ENCODE results near the gene ADTRP. TPM values are rescaled to one million over a fixed set of nuclear protein-coding genes. Genes with fewer than 3 reads are reported as not detected.

Gene ADTRP
- total and polyA plus RNA-seq, 2 of the 13 experiments (the other 11 are each of a cell fraction or from before 2014, with no cell fraction given): not detected

DNA sequence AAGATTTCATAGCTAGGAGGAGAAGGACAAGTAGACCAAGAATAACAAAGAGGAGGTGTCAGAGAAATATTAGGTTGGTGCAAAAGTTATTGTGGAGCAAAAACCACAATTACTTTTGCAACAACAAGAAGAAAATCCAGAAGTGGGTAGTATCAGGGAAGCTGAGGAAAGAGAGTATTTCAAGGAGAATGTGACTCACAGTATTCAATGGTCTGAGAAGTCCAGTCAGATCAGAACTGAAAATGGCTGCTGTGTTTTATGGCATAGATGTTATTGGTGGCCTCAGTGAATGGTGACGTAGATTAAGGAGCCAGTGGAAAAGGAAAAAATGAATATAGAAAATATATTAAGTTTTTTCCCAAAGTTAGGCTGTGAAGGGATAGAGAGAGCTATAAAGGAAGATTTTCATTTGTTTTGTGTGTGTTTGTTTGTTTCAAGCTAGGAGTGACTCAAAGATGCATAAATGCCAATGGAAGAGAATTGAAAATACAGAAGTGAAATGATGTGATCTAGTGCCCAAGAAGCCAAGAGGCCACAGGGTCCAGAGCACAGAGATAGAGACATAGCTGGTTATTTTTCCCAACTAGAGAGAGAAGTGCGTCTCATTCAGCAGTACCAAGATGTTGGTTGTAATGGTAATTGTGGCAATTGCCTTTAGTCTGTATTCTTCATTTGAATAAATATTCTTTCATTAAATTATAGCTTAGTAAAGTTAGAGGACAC is 112.8 kb downstream of the ADTRP start:
- Histone ChIP-seq H3K4me1 (ENCODE audit: insufficient read depth, low read length) (0 out of 2 replicates have a peak, but pooled peaks cover 7% of the 10 kb centered on the region), H4K20me1 (ENCODE audit: insufficient read depth, low read length) (no peaks in the 10 kb centered on the region), H3K79me2 (ENCODE audit: insufficient read depth, low read length) (no peaks in the 10 kb centered on the region), H3K9ac (ENCODE audit: insufficient read depth, low read depth, low read length) (no peak overlapping the region), H3K27ac (ENCODE audit: extremely low read length, insufficient read depth, low read length) (no peak overlapping the region), H3K36me3 (replicated peaks in 1 of 2; ENCODE audit: control insufficient read depth in 1 of 2, insufficient read depth in 2 of 2, low read length in 2 of 2) (no peaks in the 10 kb centered on the region), H3K4me3 (replicated peaks in 1 of 3; ENCODE audit: insufficient read depth in 1 of 3, low read depth in 2 of 3, low read length in 3 of 3) (no peak overlapping the region), H2AFZ (ENCODE audit: low read length) (no peak overlapping the region), H3K27me3 (ENCODE audit: control insufficient read depth in 1 of 2, insufficient read depth in 2 of 2, low read length in 2 of 2) (no peaks in the 10 kb centered on the region), H3K4me2 (ENCODE audit: low read depth, low read length) (no peak overlapping the region), H3K9me3 (ENCODE audit: low read length) (0 out of 2 replicates have a peak, but pooled peaks cover 4% of the 10 kb centered on the region)
- in situ Hi-C loops (cut with HindIII; ENCODE audit: extremely low pct_ligation_motif_present, low pct_unique_long_range_greater_than_20kb) (loop anchor here (25.0 kb wide), 1 partner anchor 947 kb away; no protein-coding TSS in a partner anchor), intact Hi-C loops (cut with micrococcal nuclease; ENCODE audit: unreplicated experiment) (no loop called here)
- POLR2A ChIA-PET: no interaction called here
- TF ChIP-seq, protein P1, sequence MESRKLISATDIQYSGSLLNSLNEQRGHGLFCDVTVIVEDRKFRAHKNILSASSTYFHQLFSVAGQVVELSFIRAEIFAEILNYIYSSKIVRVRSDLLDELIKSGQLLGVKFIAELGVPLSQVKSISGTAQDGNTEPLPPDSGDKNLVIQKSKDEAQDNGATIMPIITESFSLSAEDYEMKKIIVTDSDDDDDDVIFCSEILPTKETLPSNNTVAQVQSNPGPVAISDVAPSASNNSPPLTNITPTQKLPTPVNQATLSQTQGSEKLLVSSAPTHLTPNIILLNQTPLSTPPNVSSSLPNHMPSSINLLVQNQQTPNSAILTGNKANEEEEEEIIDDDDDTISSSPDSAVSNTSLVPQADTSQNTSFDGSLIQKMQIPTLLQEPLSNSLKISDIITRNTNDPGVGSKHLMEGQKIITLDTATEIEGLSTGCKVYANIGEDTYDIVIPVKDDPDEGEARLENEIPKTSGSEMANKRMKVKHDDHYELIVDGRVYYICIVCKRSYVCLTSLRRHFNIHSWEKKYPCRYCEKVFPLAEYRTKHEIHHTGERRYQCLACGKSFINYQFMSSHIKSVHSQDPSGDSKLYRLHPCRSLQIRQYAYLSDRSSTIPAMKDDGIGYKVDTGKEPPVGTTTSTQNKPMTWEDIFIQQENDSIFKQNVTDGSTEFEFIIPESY (CRISPR knock-in tag; IDR thresholded peaks at IDR 0.05): no peak
- TF ChIP-seq, protein P2, sequence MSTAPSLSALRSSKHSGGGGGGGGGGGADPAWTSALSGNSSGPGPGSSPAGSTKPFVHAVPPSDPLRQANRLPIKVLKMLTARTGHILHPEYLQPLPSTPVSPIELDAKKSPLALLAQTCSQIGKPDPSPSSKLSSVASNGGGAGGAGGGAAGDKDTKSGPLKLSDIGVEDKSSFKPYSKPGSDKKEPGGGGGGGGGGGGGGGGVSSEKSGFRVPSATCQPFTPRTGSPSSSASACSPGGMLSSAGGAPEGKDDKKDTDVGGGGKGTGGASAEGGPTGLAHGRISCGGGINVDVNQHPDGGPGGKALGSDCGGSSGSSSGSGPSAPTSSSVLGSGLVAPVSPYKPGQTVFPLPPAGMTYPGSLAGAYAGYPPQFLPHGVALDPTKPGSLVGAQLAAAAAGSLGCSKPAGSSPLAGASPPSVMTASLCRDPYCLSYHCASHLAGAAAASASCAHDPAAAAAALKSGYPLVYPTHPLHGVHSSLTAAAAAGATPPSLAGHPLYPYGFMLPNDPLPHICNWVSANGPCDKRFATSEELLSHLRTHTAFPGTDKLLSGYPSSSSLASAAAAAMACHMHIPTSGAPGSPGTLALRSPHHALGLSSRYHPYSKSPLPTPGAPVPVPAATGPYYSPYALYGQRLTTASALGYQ (CRISPR knock-in tag; IDR thresholded peaks at IDR 0.05): no peak
- TF ChIP-seq ZBTB7A (CRISPR knock-in tag; IDR thresholded peaks at IDR 0.05) (no peak), ZNF30 (CRISPR knock-in tag; IDR thresholded peaks at IDR 0.05) (no peak), ZNF746 (CRISPR knock-in tag; IDR thresholded peaks at IDR 0.05) (no peak), CREB1 (IDR thresholded peaks at IDR 0.05) (peak; percentile 67), CREB1 (CRISPR knock-in tag; IDR thresholded peaks at IDR 0.05) (no peak), CREM (IDR thresholded peaks at IDR 0.05) (no peak), CREM (CRISPR knock-in tag; IDR thresholded peaks at IDR 0.05) (no peak)
- FAIRE-seq (no peak), ATAC-seq (no peak), DNase-seq (ENCODE audit: low spot score) (no peak)
- CTCF ChIA-PET (ENCODE audit: low intra/inter-chr PET ratio, low total read pairs): no interaction called here
- 3% methylated on average over 2 of the region's 2 CpGs for WGBS (ENCODE audit: low lambda C conversion rate)
- no TSS peak for BruUV-seq (replicated peaks)

Small RNA genes within 50 kb of the gene (small RNA-seq; reads per million reads assigned to genes)
- gene RF00272 (ENCODE audit: insufficient read depth in 2 of 3, insufficient read length in 3 of 3, low read depth in 2 of 3, low replicate concordance in 1 of 3): 0 reads per million in 3 experiments

Other genes with a start within 250 kb of the ADTRP start
- gene TMEM170B, start 241.1 kb downstream of the ADTRP start, total RNA-seq (2016; rRNA removed; fragmentation: Illumina TruSeq; extraction: Trizol): 9.4 and 14.3 TPM in 2 replicates
- gene TMEM170B, start 241.1 kb downstream of the ADTRP start, polyA plus RNA-seq (2011; rRNA removed): 3.3 and 3.6 TPM in 2 replicates
- gene HIVEP1, start 233.5 kb upstream of the ADTRP start, total RNA-seq (2016; rRNA removed; fragmentation: Illumina TruSeq; extraction: Trizol): 7.4 and 11.1 TPM in 2 replicates
- 9.9 and 10.9 TPM in 2 replicates for gene HIVEP1, start 233.5 kb upstream of the ADTRP start, polyA plus RNA-seq (2011; rRNA removed)

Data from HepG2 (cell line).